Inflammatory macrophage (primary cell): ENCODE data around the gene CFAP90.
A peak's percentile ranks its signal among the peaks of the same experiment; 100 is the strongest.

Experiments used
- DNase-seq, 2 donors: peaks; one replicate each; pipeline ENCODE4 v3.0.0-alpha.2; 2020 to 2022
- total RNA-seq, 18 experiments: gene quantifications; one replicate each; lab custom pipeline; 2026; ENCODE audit warnings: mixed read lengths in 6 of 18, inconsistent platforms in 2 of 18; lab: John Stamatoyannopoulos, UW

The CFAP90 gene
- 0 to 0.23 (median 0) reads per million in 18 experiments for total RNA-seq

- no peak for DNase-seq
These were observed at the start of gene CFAP90 for GRCh38 chr5:7850395-7851239. Gene CFAP90 (minus strand): TSS chr5:7851133. CDS start chr5:7851021, 112 bp downstream.

GRCh38 chr5:7897014-7897600 is 46.2 kb upstream of the CFAP90 start:
- DNase-seq, result peak; percentile 15 to 22

DNA sequence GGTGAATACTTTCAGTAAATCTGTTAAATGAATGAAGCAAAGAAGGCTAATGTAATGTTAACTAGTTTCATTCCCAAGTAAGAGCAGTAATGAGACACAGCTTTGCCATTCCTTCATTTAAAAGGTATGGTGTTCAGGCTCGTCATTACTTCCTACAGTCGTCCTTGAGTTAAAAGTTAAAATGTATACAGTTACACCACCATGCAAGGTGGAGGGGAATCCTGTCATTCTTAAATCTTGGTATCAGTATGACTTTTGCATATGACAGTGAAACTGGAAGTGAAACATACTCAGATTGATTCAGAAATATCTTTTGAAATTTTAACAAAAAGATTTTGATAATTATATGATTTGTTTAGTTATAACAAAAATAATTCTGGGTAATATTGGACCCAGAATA is 43.9 kb upstream of the CFAP90 start:
- no peak for DNase-seq

DNA sequence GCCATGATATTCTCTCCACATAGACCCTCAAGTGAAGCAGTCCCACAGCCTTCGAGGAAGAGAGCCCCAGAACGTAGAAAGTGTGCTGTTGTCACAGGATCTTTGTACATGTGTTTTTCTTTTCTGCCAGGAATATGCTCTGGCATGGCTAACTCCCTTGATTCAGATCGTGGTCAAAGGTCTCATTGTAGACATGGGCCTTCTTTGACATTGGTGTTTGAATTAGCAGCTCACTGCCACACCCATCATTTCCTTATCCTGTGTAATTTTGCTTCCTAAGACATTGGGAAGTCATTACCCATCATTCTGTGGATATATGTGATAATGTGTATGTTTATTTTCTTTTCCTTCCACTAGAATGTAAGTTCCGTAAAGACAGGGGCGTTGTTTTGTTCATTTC is 43.5 kb upstream of the CFAP90 start:
- DNase-seq, result no peak

GRCh38 chr5:7888901-7889300 is 38.0 kb upstream of the CFAP90 start:
- DNase-seq, result no peak

- DNase-seq, result peak in 1 of 2 donors; percentile 44
These were observed 36.0 kb upstream of the CFAP90 start for GRCh38 chr5:7886849-7887475.

- no peak for DNase-seq
These were observed 33.7 kb upstream of the CFAP90 start for GRCh38 chr5:7884491-7885267.

- DNase-seq, result no peak
These were observed 32.0 kb upstream of the CFAP90 start for GRCh38 chr5:7882926-7883325.

GRCh38 chr5:7881816-7882215 is 30.9 kb upstream of the CFAP90 start:
- no peak for DNase-seq

DNA sequence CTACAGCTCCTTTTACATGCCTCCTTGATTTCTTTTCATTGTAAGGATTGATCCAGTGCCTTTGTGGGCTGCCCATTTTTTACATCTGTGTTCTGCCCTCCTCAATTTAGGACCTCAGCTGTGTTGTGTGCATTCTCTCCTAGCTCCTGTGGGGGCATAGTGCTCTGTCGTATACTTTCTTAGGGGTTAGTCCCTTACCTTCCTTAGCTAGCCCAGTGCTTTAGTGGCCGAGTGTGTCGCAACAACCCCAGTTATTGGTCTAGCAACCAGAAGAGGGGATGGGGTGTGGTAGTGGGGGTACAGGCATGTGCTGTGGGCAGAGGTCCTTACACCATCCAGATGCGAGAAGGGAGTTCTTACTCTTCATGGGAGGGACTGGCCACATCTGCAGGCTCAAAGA is 30.2 kb upstream of the CFAP90 start:
- no peak for DNase-seq

GRCh38 chr5:7878381-7878873 is 27.5 kb upstream of the CFAP90 start:
- peak; percentile 85 to 94 for DNase-seq

GRCh38 chr5:7877851-7878250 is 26.9 kb upstream of the CFAP90 start:
- no peak for DNase-seq

DNA sequence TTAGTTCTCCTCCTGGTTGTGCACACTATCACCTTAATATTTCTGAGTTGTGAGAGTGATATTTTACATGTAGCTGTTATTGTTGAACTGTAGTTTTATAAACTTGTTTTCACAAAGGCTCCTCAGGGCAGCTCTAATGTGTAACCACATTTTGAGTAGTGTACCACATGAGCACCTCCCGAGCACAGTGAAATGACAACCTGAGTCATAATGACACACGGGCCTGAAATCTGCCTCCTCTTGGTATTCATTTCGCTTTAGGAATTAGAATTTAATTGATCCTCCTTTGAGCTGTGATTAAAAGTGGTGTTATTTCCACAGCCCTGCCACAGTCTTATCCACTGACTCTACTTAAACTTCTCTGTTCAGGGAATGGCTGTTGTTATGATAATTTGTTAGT is 25.9 kb upstream of the CFAP90 start:
- peak in 1 of 2 donors; percentile 61 for DNase-seq

DNA sequence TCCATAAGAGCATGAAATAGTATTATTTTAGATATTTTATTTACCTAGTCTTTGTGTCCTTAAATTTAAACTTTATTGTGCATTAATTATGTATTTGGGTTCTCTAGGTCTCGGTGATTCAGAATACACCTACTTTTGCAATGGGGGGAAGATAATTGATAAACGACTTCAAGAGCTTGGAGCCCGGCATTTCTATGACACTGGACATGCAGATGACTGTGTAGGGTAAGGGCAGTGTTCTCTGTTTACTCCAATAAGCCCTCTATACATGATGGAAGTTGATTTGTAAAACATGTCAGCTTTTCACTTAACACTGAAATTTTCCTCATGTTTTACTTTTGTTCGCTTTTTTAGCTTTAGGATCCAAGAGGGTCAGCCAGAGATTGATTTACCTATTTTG is 24.2 kb upstream of the CFAP90 start:
- no peak for DNase-seq

- no peak for DNase-seq
These were observed 23.7 kb upstream of the CFAP90 start for GRCh38 chr5:7874639-7875038.

- no peak for DNase-seq
These were observed 22.3 kb upstream of the CFAP90 start for GRCh38 chr5:7873216-7873615.

GRCh38 chr5:7872517-7873130 is 21.7 kb upstream of the CFAP90 start:
- no peak for DNase-seq

GRCh38 chr5:7871653-7872052 is 20.7 kb upstream of the CFAP90 start:
- DNase-seq, result no peak

- peak; percentile 28 to 65 for DNase-seq
These were observed 18.7 kb upstream of the CFAP90 start for GRCh38 chr5:7869474-7870136.

DNA sequence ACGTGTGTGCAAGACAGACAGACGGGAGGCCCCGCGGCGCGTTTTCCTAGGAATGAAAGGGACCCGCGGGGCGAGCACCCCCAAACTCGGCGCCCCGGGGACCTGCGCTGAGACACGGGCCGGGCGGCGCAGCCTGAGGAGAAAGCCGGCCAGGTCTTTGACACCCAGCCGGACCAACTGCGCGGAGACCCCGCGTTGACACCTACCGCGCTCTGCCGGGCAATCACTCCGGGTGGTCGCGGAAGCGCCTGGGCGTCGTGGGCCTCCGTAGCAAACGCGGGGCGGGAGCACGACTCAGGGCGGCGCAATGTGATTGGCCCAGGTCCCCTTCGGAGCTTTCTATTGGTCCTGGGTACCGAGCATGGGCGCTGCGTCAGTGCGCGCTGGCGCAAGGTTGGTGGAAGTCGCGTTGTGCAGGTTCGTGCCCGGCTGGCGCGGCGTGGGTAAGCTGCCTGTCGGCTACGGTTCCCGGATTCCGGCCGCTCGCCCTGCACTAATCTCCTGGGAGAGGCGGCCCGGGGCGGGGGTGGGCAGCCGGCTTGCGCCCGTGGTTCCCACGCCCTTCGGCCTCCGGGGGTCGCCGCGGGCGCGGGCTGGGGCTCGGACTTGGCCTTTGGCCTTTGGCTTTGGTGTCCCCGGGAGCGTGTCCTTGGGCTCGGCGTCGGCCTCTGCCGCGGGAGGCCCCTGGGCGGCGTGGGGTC is 18.0 kb upstream of the CFAP90 start, which contains the start of the genes FASTKD3 and MTRR:
Gene FASTKD3 (minus strand): TSS at position 259 of the 701 bp plus-strand sequence. CDS start 948 bp downstream, outside the sequence.
Gene MTRR (plus strand): TSS at position 376 of the 701 bp plus-strand sequence. CDS start 1,647 bp downstream, outside the sequence.
- peak; percentile 95 to 97 for DNase-seq

DNA sequence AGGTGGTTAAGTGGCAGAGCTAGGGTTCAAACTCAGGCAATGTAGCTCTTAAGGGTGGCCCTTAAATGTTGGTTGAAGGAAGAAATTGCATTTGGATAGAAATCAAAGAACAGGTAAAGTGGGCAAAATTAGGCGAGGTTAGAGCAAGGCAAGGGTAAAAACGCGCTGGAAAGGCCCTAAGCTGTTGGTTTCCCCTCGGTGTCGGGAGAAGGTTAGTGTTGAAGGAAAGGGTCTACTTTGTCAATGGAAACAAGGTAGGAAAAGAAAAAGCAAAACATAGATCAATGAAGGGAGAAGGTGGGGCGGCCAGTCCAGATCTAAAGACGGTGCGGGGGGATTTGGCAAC is 17.5 kb upstream of the CFAP90 start:
- DNase-seq, result no peak
